IMR-90 (cell line): Measurements from ENCODE around the gene SLIT1. TPM values are rescaled to one million over a fixed set of nuclear protein-coding genes. Genes with fewer than 3 reads are reported as not detected.

ENCODE experiments used
- ATAC-seq: fragments of 200-7000 bp; cut with Tn5 transposase; 2 replicates; pipeline ENCODE4 v1.9.1; 2020; ENCODE audit warnings: low read depth, mild to moderate bottlenecking, moderate library complexity
- BruUV-seq: library from RNA; stranded (reverse); fragments of 400-500 nt; replicated peaks from 2 replicates; lab custom pipeline; 2021; lab: Mats Ljungman, UMichigan
- CTCF ChIA-PET: fragments of 300-600 bp; formaldehyde crosslinking; extraction: SDS; loops from one replicate; lab custom pipeline; 2021; ENCODE audit warnings: antibody characterized with exemption; lab: Yijun Ruan, JAX
- POLR2A ChIA-PET: fragments of 300-600 bp; sonication (Branson Sonifier 250); formaldehyde crosslinking; loops from one replicate; lab custom pipeline; 2022; ENCODE audit warnings: antibody characterized with exemption; ENCODE audit not compliant: unreplicated experiment; lab: Charles Lee
- DNase-seq: peaks from one replicate; pipeline ENCODE4 v3.0.0; 2013
- H2AFZ ChIP-seq: replicated peaks from 2 replicates; pipeline ENCODE3; 2013; ENCODE audit warnings: low read length, mild to moderate bottlenecking; ENCODE audit not compliant: poor library complexity
- H2AK5ac ChIP-seq: 2 replicates; pipeline ENCODE4 v1.6.1; 2013; ENCODE audit warnings: low read depth, low read length, inconsistent platforms
- H2AK9ac ChIP-seq: replicated peaks from 2 replicates; pipeline ENCODE3; 2013; ENCODE audit warnings: mild to moderate bottlenecking, low read depth, low read length, moderate library complexity; ENCODE audit not compliant: poor library complexity
- H2BK120ac ChIP-seq: 2 replicates; pipeline ENCODE4 v1.6.1; 2013; ENCODE audit warnings: low read depth, low read length, inconsistent platforms
- H2BK15ac ChIP-seq: 3 replicates; pipeline ENCODE4 v1.6.1; 2013; ENCODE audit warnings: low read depth, low read length, inconsistent platforms
- H2BK20ac ChIP-seq: 2 replicates; pipeline ENCODE4 v1.6.1; 2013; ENCODE audit warnings: low read depth, mild to moderate bottlenecking, inconsistent platforms, low read length, moderate library complexity
- H2BK5ac ChIP-seq: 2 replicates; pipeline ENCODE4 v1.6.1; 2013; ENCODE audit warnings: mild to moderate bottlenecking, low read depth, low read length, inconsistent platforms; ENCODE audit not compliant: poor library complexity, severe bottlenecking
- H3K14ac ChIP-seq: replicated peaks from 2 replicates; pipeline ENCODE4 v1.6.1; 2013; ENCODE audit warnings: low read depth, low read length, inconsistent platforms
- H3K18ac ChIP-seq: 2 replicates; pipeline ENCODE4 v1.6.1; 2013; ENCODE audit warnings: low read depth, low read length, control low read depth
- H3K23ac ChIP-seq: 2 replicates; pipeline ENCODE4 v1.6.1; 2013; ENCODE audit warnings: low read depth, low read length, inconsistent platforms
- H3K27ac ChIP-seq: 2 replicates; pipeline ENCODE4 v1.5.1; 2013; ENCODE audit warnings: mild to moderate bottlenecking, control low read depth, low read length; ENCODE audit not compliant: insufficient read depth
- H3K27me3 ChIP-seq: 2 replicates; pipeline ENCODE4 v1.6.1; 2013; ENCODE audit warnings: low read length; ENCODE audit not compliant: control insufficient read depth, insufficient read depth
- H3K36me3 ChIP-seq: 2 replicates; pipeline ENCODE4 v1.6.1; 2013; ENCODE audit warnings: low read length, mixed read lengths; ENCODE audit not compliant: control insufficient read depth, insufficient read depth
- H3K4ac ChIP-seq: 2 replicates; pipeline ENCODE4 v1.6.1; 2013; ENCODE audit warnings: low read depth, low read length, inconsistent platforms
- H3K4me1 ChIP-seq: 2 replicates; pipeline ENCODE4 v1.6.1; 2013; ENCODE audit warnings: low read length, mixed read lengths; ENCODE audit not compliant: control insufficient read depth, insufficient read depth
- H3K4me2 ChIP-seq: 2 replicates; pipeline ENCODE4 v1.6.1; 2013; ENCODE audit warnings: low read depth, mild to moderate bottlenecking, control low read depth, low read length, moderate library complexity
- H3K4me3 ChIP-seq: 2 replicates; pipeline ENCODE4 v1.5.1; 2013; ENCODE audit warnings: low read depth, mild to moderate bottlenecking, control low read depth, low read length, moderate library complexity; ENCODE audit not compliant: insufficient read depth
- H3K56ac ChIP-seq: 2 replicates; pipeline ENCODE4 v1.6.1; 2013; ENCODE audit warnings: low read length, inconsistent platforms; ENCODE audit not compliant: insufficient read depth; ENCODE audit errors: extremely low read depth
- H3K79me1 ChIP-seq, 2 experiments: 2 replicates each; pipeline ENCODE4 v1.6.1; 2013; ENCODE audit warnings: low read length in 2 of 2, inconsistent platforms in 1 of 2, low read depth in 1 of 2
- H3K9ac ChIP-seq: 2 replicates; pipeline ENCODE4 v1.6.1; 2013; ENCODE audit warnings: low read depth, low read length, control low read depth
- H3K9me1 ChIP-seq: 2 replicates; pipeline ENCODE4 v1.6.1; 2013; ENCODE audit warnings: low read length, inconsistent platforms; ENCODE audit not compliant: insufficient read depth
- H3K9me3 ChIP-seq: 2 replicates; pipeline ENCODE4 v1.6.1; 2013; ENCODE audit warnings: low read length; ENCODE audit not compliant: control insufficient read depth, insufficient read depth
- H4K20me1 ChIP-seq: 2 replicates; pipeline ENCODE4 v1.6.1; 2013; ENCODE audit warnings: low read length, inconsistent platforms; ENCODE audit not compliant: insufficient read depth
- H4K5ac ChIP-seq: 2 replicates; pipeline ENCODE4 v1.6.1; 2013; ENCODE audit warnings: mild to moderate bottlenecking, low read depth, low read length, control low read depth
- H4K8ac ChIP-seq, 2 experiments: 2 replicates each; pipeline ENCODE4 v1.6.1; 2013; ENCODE audit warnings: low read depth in 2 of 2, low read length in 2 of 2, control low read depth in 1 of 2, inconsistent platforms in 1 of 2
- H4K91ac ChIP-seq: 2 replicates; pipeline ENCODE4 v1.6.1; 2013; ENCODE audit warnings: low read depth, low read length, inconsistent platforms; ENCODE audit not compliant: insufficient read depth
- MAFK ChIP-seq: IDR thresholded peaks from 2 replicates; pipeline ENCODE4 v1.6.1; 2012; ENCODE audit warnings: low read depth, low read length, improper control_type of control experiment
- NFE2L2 ChIP-seq: fragments of 150-350 bp; IDR thresholded peaks from 2 replicates; pipeline ENCODE4 v1.6.1; 2016; ENCODE audit warnings: low read depth, mild to moderate bottlenecking, low read length
- WGBS, 2 experiments: methylation state at CpG; one replicate each; pipeline versions ENCODE4 v1.1.5 to v1.1.7; 2013; ENCODE audit warnings: missing lambda C conversion rate in 2 of 2; ENCODE audit not compliant: insufficient read length in 1 of 2; ENCODE audit errors: extremely low coverage in 2 of 2; 5-methylcytosine and 5-hydroxymethylcytosine counted together
- dilution Hi-C: fragments of 300-500 bp; cut with HindIII; formaldehyde crosslinking; loops from one replicate; pipeline ENCODE4 v1.14.3; 2018; ENCODE audit warnings: low sequenced_read_pairs; ENCODE audit not compliant: unreplicated experiment
- in situ Hi-C: fragments of 300-500 bp; cut with MboI; formaldehyde crosslinking; loops from 3 replicates; pipeline ENCODE4 v1.14.3; 2019; ENCODE audit warnings: low sequenced_read_pairs, inconsistent platforms, mixed read lengths
- intact Hi-C: fragments of 100-400 bp; cut with micrococcal nuclease; formaldehyde crosslinking; loops from 2 replicates; pipeline ENCODE4 v1.10.0; 2022
- polyA plus RNA-seq, 3 experiments: library from polyadenylated mRNA; depleted of rRNA; stranded (reverse); fragments of >200 nt; gene quantifications; 2 replicates each; pipeline ENCODE4 v1.2.3, GENCODE V29; 2012; ENCODE audit warnings: low replicate concordance in 1 of 3
- total RNA-seq: library from RNA; depleted of rRNA; stranded (reverse); fragments of >200 nt; gene quantifications from 2 replicates; pipeline ENCODE4 v1.2.3, GENCODE V29; 2012

The SLIT1 gene
- total and polyA plus RNA-seq, 2 of the 4 experiments (the other 2 are of a cell fraction), result under 0.01 TPM

DNA sequence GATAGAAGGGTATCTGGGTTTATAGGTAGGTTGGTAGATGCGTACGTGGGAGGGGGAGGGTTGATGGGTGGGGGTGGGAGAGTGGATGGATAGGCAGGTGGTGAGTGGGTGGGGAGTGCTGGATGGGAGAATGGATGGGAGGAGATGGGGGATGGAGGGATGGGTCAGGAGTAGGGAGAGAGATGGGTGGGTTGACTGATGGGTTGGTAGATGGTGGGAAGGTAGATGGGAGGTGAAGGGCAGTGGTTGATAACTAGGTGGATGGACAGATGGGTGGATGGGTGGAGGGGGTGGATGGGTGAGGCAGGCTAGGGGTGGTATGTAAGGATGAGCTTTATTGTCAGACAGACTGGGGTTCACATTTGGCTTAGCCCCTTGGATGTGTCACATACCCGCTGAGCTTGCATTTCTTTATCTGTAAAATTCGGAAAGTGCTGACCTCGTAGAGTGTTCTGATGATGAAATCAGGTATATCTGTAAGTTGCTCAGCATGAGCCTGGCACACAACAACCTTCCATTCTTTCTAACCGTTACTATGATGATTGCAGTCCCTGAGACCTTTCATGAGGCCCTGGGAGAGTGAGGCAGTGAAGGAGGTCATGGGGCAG, 34.3 kb downstream of the SLIT1 start:
- in situ Hi-C loops, result no loop called here
- TF ChIP-seq MAFK (peak; percentile 60), NFE2L2 (no peak)
- no peaks in the 10 kb centered on the region for H3K79me1 ChIP-seq
- H2BK15ac ChIP-seq, result no peak overlapping the region
- H3K4ac ChIP-seq, result no peak overlapping the region
- H4K8ac ChIP-seq, result no peak overlapping the region
- no peak overlapping the region for H2AK9ac ChIP-seq
- no peak overlapping the region for H4K5ac ChIP-seq
- no peak overlapping the region for H2BK20ac ChIP-seq
- H4K20me1 ChIP-seq, result no peaks in the 10 kb centered on the region
- H2AK5ac ChIP-seq, result no peak overlapping the region
- H3K14ac ChIP-seq, result no peak overlapping the region
- no peak overlapping the region for H2BK120ac ChIP-seq
- dilution Hi-C loops, result no loop called here
- H2BK5ac ChIP-seq, result no peak overlapping the region
- no peak overlapping the region for H3K27ac ChIP-seq
- ChIA-PET POLR2A (no interaction called here), CTCF (no interaction called here)
- H3K9ac ChIP-seq, result no peak overlapping the region
- no peak overlapping the region for H3K23ac ChIP-seq
- H3K36me3 ChIP-seq, result no peaks in the 10 kb centered on the region
- H3K18ac ChIP-seq, result no peak overlapping the region
- H3K4me2 ChIP-seq, result no peak overlapping the region
- peaks cover 11% of the 10 kb centered on the region for H3K27me3 ChIP-seq
- no peaks in the 10 kb centered on the region for H3K9me1 ChIP-seq
- H3K56ac ChIP-seq, result no peak overlapping the region
- no TSS peak for BruUV-seq
- intact Hi-C loops, result no loop called here
- H4K91ac ChIP-seq, result no peak overlapping the region
- ATAC-seq, result no peak
- no peak for DNase-seq
- WGBS, 2 experiments, result 94 to 100% methylated on average over 1 to 2 of the region's 6 CpGs
- no peak overlapping the region for H2AFZ ChIP-seq
- H3K4me3 ChIP-seq, result no peak overlapping the region
- H3K9me3 ChIP-seq, result no peaks in the 10 kb centered on the region
- no peaks in the 10 kb centered on the region for H3K4me1 ChIP-seq
